HG02623 (cell line): ENCODE data around the gene TAF9B.
"Not testable (repeated sequence)": the region's sequence is repeated elsewhere in the genome, so short reads cannot be mapped to it uniquely, and the experiment has no call there.

Experiments
- ATAC-seq: cut with Tn5 transposase; IDR thresholded peaks from one replicate; pipeline ENCODE4 v1.9.1; 2021; ENCODE audit warnings: moderate library complexity; ENCODE audit not compliant: unreplicated experiment

Gene TAF9B

GRCh38 chrX:78116766-78117165 lies 22.7 kb downstream of the TAF9B start:
- ATAC-seq, result no peak

- no peak for ATAC-seq
Measured at GRCh38 chrX:78116365-78116764, 23.1 kb downstream of the TAF9B start.

DNA sequence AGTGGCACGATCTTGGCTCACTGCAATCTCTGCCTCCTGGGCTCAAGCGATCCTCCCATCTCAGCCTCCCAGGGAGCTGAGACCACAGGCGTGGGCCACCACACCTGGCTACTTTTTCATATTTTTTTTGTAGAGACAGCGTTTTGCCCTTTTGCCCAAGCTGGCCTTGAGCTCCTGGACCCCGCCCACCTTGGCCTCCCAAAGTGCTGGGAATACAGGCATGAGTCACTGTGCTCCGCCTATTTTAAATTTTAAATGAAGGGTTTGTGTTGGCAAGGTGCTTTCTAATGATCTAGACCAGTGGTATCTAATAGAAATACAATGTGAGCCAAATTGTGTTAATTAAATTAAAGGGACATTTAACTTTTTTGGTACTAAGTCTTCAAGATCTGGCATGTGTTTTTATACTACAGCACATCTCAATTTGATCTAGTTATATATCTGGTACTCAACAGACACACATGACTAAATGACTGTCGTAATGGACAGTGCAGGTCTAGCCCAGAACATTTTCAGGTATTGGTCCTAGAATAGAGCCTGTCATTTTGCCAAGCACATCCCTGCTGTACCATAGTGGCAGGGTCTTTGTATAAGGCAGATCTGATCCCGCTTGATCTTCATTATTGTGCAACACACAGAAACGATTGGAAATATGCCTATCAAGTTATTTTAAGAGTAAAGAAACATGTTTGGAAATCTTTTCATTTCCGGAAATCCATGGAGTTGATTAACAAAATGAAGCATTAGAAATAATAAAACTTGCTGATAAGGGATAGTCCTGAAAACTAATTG lies 28.1 kb downstream of the TAF9B start:
- ATAC-seq, result no peak

DNA sequence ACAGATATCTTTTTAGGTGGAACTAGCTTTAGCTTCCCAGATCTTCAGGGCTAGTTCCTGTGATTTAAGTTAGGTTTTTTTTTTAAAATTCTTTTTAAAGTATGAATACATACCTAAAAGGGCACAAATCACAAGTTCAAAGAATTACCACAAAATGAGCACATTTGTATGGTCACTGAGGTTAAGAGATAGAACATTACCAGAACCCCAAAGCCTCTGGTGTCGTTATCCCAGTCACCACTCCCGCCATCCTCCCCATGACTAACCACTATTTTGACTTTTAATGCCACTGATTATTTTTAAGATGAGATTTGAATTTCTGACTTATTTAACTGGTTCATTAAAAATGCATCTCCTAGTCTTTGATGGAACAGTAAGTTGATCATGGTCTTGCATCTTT lies 30.0 kb downstream of the TAF9B start:
- ATAC-seq, result no peak

DNA sequence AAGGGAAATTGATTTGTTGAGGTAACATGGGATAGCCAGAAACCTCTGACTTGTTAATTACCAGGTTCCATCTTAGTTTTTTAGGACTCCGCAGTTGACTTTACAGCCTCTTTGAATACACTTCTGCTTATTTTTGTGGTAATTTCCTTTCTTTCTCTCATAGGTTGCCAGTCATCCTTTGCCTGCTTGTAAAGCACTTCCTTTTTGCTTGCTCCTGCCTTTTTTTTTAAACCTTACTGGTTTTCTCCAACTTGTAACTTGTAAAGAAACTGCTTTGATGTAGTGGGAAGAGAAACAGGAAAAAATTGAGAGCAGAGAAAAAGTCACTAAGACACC lies 32.8 kb downstream of the TAF9B start:
- ATAC-seq, result no peak

- ATAC-seq, result no peak
Measured at GRCh38 chrX:78105944-78106650, 33.4 kb downstream of the TAF9B start.

DNA sequence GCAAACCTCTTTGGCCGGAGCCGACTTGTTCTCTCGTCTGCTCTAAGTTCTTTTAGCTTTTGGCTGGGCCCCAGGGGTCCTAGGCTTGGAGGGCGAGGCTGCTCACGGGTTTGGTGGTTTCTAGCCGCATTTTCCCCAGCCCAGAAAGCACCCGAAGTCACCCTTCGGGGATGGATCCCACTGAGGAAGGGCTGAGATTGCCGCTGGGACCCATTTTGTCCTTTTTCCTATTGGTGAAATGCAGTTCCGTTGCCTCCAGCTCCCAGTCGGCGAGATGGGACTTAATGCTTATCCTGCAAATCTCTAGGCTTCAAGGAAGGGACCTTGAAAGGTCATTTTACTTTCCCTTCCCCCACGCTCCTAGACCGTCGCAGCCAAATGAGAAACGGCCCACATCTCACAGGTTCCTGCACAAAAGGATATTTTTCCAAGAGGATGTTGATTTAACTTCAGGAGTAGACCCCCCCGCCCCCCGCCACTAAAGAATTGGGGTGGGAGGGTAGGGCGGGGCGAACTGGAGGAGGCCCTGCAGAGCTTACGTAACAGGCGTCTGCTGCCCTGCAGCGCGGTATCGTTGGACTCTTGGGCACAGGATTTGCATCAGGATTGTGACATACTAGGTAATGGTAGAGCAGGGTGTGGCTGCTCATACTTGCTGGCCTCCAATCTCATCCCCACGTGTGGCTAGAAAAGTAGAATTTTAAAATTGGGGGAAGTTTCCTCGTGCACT lies 34.8 kb downstream of the TAF9B start:
- peak; percentile 30 for ATAC-seq

GRCh38 chrX:78103623-78104446 lies 35.6 kb downstream of the TAF9B start, which contains the start of gene PGK1:
Gene PGK1, plus strand, starts transcription at chrX:78104248. Its CDS starts 93 bp downstream, at chrX:78104341.
- ATAC-seq, result peak; percentile 95

DNA sequence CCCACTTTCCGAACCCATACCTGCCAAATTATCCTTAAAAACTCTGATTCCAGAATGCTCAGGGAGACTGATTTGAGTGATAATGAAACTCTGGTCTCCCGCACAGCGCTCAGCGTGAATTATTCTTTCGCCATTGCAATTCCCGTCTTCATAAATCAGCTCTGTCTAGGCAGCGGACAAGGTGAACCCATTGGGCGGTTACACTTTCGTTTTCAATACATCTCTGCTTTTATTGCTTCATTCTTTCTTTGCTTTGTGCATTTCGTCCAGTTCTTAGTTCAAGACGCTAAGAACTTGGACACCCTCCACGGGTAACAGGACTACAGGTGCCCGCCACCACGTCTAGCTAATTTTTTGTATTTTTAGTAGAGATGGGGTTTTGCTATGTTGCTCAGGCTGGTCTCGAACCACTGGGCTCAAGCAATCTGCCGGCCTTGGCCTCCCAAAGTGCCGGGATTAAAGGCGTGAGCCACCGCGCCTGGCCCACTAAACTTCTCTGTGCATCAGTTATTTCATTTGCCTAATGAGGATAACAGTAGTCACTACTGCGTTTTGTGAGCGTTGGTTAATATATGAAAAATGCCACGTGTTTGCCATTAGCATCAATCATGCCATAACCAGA lies 36.3 kb downstream of the TAF9B start:
- ATAC-seq, result no peak

- ATAC-seq, result no peak
Measured at GRCh38 chrX:78102091-78102490, 37.4 kb downstream of the TAF9B start.

DNA sequence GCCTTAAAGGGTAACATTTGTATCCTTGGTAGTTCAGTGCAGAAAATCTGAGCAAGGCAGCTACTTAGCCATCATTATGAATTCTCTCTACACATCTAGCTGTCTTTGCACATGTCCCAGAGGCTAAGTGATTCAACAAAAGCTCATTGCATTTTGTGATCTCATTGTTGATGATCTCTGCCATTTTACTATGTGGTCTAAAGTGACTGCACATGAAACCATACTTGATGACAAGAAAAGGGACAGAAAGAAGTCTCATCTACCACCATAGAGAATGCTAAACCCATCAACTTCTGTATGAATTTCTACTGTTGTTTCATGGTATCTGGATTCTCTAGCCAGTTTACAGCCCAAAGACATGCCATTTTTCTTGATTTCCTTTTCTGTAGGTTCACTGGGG lies 41.3 kb downstream of the TAF9B start:
- ATAC-seq, result no peak

DNA sequence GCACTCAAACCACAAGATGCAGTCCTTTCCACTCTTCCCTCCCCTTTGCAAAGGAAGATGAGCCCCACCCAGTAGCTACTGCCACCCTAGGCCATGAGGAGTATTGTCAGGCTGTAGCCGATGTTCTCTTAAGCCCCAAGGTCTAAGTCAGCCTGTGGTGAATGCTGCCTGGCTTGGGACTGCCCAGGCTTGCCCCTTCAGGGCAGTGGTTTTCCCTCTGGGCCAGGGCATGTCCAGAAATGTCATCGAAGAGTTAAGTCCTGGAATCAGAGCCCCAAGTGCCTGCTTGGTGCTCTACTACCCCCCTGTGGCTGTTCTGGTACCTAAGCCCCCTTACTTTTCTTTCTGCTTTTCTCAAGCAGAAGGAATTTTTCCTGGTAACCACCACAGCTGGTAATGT lies 47.2 kb downstream of the TAF9B start:
- ATAC-seq, result peak; percentile 67

DNA sequence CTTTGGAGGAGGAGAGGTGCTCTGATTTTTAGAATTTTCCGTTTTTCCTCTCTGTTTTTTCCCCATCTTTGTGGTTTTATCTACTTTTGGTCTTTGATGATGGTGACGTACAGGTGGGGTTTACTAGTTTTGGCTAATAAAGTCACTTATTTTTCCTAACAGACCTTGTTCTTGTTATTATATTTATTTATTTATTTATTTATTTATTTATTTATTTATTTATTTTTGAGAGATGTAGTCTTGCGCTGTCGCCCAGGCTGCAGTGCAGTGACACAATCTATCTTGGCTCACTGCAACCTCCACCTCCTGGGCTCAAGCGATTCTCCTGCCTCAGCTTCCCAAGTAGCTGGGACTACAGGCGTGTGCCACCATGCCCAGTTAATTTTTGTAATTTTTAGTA lies 58.0 kb downstream of the TAF9B start:
- not testable (repeated sequence) for ATAC-seq
